ENCODE measurements around the gene SERPINA1. TPM values are rescaled to one million over a fixed set of nuclear protein-coding genes. Genes with fewer than 3 reads are reported as not detected.

The SERPINA1 gene
- total and polyA plus RNA-seq, 2 of the 13 experiments (the other 11 are each of a cell fraction or from before 2014, with no cell fraction given): 3,266 to 11,015 TPM

DNA sequence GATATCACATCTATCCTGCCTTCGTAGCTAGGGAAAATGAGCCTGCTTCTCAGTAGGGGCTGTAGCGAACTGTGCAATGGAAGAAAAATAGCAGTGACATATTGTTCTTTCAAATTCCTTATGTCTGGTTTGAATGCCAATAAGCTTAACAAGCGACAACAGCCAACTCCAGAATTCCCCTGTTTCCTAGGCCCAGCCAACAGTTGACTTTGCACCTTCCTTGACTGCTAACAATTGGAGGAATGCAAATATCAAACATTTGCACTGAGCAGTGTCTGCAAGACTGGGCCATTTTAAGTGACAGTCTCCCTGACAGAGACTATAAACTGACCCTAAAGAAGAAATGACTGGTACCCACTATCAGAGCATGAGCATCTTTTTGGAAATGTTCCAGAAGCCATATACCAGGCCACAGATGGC, 12.0 kb upstream of the SERPINA1 start (continued):
- TF ChIP-seq, protein P1, sequence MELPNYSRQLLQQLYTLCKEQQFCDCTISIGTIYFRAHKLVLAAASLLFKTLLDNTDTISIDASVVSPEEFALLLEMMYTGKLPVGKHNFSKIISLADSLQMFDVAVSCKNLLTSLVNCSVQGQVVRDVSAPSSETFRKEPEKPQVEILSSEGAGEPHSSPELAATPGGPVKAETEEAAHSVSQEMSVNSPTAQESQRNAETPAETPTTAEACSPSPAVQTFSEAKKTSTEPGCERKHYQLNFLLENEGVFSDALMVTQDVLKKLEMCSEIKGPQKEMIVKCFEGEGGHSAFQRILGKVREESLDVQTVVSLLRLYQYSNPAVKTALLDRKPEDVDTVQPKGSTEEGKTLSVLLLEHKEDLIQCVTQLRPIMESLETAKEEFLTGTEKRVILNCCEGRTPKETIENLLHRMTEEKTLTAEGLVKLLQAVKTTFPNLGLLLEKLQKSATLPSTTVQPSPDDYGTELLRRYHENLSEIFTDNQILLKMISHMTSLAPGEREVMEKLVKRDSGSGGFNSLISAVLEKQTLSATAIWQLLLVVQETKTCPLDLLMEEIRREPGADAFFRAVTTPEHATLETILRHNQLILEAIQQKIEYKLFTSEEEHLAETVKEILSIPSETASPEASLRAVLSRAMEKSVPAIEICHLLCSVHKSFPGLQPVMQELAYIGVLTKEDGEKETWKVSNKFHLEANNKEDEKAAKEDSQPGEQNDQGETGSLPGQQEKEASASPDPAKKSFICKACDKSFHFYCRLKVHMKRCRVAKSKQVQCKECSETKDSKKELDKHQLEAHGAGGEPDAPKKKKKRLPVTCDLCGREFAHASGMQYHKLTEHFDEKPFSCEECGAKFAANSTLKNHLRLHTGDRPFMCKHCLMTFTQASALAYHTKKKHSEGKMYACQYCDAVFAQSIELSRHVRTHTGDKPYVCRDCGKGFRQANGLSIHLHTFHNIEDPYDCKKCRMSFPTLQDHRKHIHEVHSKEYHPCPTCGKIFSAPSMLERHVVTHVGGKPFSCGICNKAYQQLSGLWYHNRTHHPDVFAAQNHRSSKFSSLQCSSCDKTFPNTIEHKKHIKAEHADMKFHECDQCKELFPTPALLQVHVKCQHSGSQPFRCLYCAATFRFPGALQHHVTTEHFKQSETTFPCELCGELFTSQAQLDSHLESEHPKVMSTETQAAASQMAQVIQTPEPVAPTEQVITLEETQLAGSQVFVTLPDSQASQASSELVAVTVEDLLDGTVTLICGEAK (IDR thresholded peaks at IDR 0.05): no peak
- TF ChIP-seq, protein P1 (CRISPR knock-in tag; IDR thresholded peaks at IDR 0.05): no peak
- TF ChIP-seq MXI1 (IDR thresholded peaks at IDR 0.05; ENCODE audit: borderline replicate concordance, low read depth, low read length) (no peak), GATAD2A (CRISPR knock-in tag; IDR thresholded peaks at IDR 0.05) (peak; percentile 86), PAX8 (CRISPR knock-in tag; IDR thresholded peaks at IDR 0.05; ENCODE audit: borderline replicate concordance) (no peak), ZKSCAN8 (CRISPR knock-in tag; IDR thresholded peaks at IDR 0.05; ENCODE audit: borderline replicate concordance) (peak; percentile 62; the same call in 1 of the 2 replicates), RAD21 (CRISPR knock-in tag; IDR thresholded peaks at IDR 0.05) (no peak), ZNF562 (CRISPR knock-in tag; IDR thresholded peaks at IDR 0.05; ENCODE audit: borderline replicate concordance) (no peak), NONO (IDR thresholded peaks at IDR 0.05) (no peak), NONO (CRISPR knock-in tag; conservative IDR thresholded peaks at IDR 0.05) (no peak), ZFP36 (IDR thresholded peaks at IDR 0.05; ENCODE audit: borderline replicate concordance, low read depth, low read length, partially characterized antibody) (no peak), MTA1 (CRISPR knock-in tag; IDR thresholded peaks at IDR 0.05; ENCODE audit: borderline replicate concordance) (no peak), ZNF766 (CRISPR knock-in tag; IDR thresholded peaks at IDR 0.05; ENCODE audit: borderline replicate concordance) (no peak), GABPB1 (CRISPR knock-in tag; IDR thresholded peaks at IDR 0.05) (no peak), CBX5 (CRISPR knock-in tag; IDR thresholded peaks at IDR 0.05; ENCODE audit: borderline replicate concordance) (no peak), RCOR2 (CRISPR knock-in tag; IDR thresholded peaks at IDR 0.05) (0 out of 2 replicates have a peak, but pooled peaks have one; percentile 51), RARG (CRISPR knock-in tag; IDR thresholded peaks at IDR 0.05; ENCODE audit: low read depth) (no peak), ZNF570 (CRISPR knock-in tag; IDR thresholded peaks at IDR 0.05; ENCODE audit: borderline replicate concordance) (no peak), ZBTB20 (CRISPR knock-in tag; IDR thresholded peaks at IDR 0.05; ENCODE audit: borderline replicate concordance, low read depth) (peak; percentile 96), PHB2 (IDR thresholded peaks at IDR 0.05; ENCODE audit: partially characterized antibody) (no peak), PTBP1 (IDR thresholded peaks at IDR 0.05; ENCODE audit: low read depth, low read length, poor library complexity, severe bottlenecking) (no peak)
- TF ChIP-seq, protein P2, sequence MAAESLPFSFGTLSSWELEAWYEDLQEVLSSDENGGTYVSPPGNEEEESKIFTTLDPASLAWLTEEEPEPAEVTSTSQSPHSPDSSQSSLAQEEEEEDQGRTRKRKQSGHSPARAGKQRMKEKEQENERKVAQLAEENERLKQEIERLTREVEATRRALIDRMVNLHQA (CRISPR knock-in tag; IDR thresholded peaks at IDR 0.05): no peak
- TF ChIP-seq, protein P3, sequence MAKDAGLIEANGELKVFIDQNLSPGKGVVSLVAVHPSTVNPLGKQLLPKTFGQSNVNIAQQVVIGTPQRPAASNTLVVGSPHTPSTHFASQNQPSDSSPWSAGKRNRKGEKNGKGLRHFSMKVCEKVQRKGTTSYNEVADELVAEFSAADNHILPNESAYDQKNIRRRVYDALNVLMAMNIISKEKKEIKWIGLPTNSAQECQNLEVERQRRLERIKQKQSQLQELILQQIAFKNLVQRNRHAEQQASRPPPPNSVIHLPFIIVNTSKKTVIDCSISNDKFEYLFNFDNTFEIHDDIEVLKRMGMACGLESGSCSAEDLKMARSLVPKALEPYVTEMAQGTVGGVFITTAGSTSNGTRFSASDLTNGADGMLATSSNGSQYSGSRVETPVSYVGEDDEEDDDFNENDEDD (CRISPR knock-in tag; IDR thresholded peaks at IDR 0.05; ENCODE audit: borderline replicate concordance): no peak
